NCI-H146 treated with DMSO at 0.1 percent for 48 hours (cell line): ENCODE measurements around the gene MSANTD4.
"Not testable (repeated sequence)": the region's sequence is repeated elsewhere in the genome, so short reads cannot be mapped to it uniquely, and the experiment has no call there.

ENCODE experiments used
- DNase-seq: peaks from one replicate; lab custom pipeline; 2025; ENCODE audit not compliant: unreplicated experiment; lab: John Stamatoyannopoulos, UW

MSANTD4 gene

DNA sequence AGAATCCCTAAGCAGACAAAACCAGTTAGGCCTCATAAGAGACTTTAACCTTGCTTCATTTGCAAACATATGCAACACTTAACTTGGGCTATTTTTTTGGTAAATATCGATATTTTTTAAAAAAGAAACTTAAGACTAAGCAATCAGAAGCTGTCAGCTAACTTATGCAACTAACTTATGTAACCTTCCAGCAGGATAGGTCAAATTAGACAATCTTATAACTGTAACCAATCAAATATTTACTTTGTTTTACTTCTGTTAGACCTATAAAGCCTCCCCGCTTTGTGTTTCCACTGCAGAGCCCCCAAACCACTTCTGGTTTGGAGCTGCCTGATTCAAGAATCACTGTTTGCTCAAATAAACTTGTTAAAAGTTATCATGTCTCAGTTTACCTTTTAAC lies 8.0 kb downstream of the MSANTD4 start:
- DNase-seq = no peak

DNA sequence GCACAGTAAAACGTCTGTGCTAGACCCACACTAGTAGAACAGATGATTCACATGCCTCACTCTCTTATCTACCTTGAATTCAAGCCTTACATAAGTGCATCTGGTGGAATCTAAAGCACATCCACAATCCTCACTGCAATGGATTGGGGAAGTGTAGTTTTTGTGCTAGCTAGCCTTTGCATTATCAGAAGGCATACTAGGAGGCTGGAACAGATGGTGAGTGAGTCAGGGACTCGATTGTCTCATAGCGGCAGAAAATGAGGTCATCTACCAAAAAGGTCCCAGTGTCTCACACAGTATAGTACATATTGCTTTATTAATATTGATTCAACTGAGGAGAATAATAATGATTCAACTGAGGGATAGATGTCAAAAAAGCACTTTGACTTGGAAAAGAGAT lies 9.3 kb downstream of the MSANTD4 start:
- no peak for DNase-seq

DNA sequence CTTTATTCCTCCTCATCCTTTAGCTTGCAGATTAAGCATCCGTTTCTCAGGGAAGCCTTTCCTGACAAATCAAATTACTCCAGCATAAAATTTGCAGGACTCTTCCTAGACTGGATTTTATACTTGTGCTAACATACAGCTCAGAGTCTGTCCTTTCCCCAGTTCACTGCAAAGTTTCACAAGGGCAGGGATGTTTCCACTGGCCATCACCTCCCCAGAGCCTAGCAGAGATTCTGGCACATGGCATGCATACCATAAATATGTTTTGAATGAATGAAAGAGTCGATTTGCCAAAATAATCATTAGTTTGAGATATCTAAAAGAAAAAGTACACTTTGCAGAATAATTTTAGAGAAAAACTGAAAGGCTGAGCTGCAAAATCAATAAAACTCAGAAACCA lies 10.6 kb downstream of the MSANTD4 start:
- DNase-seq = no peak

DNA sequence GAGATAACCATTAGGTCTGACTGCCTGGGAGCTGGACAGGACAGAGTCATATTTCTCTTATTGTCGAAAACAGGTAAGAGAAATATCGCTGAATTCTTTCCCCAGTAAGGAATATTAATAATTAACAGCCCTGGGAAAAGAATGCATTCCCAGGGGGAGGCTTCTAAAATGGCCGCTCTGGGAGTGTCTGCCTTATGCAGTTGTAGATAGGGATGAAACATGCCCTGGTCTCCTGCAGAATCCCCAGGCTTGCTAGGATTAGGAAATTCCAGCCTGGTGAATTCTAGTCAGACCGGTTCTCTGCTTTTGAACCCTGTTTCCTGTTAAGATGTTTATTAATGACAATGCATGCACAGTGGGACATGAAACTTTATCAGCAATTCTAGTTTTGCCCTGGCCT lies 18.9 kb downstream of the MSANTD4 start:
- DNase-seq = not testable (repeated sequence)

DNA sequence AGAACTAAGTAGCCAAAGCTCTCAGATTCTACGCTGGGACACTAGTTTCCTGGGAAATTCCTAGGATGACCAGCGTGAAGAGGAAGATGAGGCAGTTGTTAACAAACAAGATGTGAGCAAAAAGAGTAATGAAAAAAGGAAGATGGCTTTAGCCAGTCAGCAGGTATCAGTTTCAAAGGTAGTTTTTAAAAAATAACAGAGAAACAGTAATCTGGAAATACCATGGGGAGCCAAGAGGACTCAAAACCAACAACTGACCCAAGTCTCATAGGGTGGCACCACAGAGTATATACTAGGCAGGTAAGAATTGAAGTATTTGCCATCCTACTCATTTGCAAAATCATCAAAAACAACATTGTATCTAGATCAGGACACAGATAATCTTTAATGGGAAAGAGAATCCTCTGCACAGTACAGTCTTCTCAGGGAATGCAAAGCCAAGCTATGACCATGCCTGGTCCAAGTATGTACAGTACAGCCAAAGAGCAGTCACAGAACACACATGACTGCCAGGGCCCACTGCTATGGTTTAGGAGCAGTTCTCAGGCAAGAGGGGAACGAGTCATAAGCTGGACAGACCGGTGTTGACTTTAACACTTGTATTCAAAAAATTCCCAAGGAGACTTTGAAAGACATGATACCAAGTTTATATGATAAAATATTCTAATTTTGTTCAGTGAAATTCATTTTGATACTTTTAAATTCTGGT lies 20.6 kb downstream of the MSANTD4 start:
- DNase-seq = no peak

DNA sequence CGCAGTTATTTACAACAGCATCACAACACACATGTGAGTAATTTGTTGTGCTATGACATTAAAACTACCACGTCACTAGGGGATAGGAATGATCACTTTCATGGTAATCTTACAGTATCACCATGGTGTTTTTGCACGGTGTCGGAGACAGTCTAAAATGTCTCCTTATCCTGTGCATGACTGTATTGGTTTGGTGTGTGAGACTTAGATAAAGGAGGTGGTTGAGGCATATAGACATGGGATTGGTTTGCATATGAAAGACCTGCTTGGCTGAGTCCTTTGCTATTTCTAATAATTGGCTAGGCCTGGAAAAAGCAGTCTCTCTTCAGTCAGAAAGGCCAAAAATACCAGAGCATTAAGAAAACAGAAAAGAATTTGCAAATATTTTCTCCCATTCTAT lies 30.2 kb downstream of the MSANTD4 start:
- no peak for DNase-seq

DNA sequence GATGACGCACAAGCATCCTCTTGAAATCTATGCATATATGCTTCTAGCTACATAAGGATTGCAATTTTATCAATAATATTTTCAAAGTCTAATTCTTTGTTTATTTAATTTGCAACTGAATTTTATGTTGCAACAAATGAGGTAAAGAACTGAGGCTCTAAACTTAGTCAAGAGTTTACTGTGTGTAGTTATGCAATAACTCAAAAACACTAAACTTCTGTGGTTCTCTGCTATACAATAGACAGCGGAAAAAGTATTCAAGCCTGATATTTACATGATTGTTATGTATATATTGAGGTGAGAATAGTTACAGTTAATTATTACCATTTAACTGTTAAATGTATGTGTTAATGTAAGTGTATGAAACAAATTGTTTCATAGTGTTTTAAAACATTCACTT lies 32.9 kb downstream of the MSANTD4 start:
- no peak for DNase-seq

DNA sequence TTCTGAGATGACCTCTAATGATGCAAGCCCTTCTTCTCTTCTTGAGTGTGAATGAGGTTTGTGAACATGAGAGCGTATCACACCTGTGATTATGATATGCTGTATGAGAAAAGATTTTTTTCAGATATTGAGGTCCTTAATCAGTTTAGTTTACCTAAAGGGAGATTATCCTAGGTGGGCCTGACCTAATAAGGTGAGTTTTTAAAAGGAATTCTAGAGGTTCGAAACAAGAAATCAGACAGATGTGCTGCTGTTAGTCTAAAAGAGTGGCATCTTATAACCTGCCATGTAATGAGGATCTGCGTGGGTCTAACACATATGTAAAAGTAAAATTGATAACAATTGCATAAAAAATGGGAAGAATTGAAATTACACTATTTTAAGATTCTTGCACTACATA lies 33.8 kb downstream of the MSANTD4 start:
- no peak for DNase-seq

DNA sequence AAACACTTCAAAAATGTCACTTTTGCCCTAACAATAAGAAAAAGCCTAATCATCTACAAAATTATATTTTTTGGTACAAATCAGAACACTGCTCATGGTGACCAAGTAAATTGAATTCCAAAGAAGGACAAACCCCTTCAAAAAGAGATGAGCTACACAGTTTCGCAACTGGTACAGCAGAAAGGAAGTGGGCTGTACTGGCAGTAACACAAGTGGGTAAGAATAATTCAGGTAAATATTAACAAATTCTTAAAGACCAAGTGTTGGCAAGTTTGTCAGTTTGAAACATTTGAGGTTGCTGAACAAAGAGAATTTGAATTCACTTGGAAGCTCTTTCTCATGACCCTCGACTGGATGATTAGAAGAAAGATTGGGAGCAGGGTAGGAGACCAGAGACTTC lies 35.5 kb downstream of the MSANTD4 start:
- DNase-seq = no peak

DNA sequence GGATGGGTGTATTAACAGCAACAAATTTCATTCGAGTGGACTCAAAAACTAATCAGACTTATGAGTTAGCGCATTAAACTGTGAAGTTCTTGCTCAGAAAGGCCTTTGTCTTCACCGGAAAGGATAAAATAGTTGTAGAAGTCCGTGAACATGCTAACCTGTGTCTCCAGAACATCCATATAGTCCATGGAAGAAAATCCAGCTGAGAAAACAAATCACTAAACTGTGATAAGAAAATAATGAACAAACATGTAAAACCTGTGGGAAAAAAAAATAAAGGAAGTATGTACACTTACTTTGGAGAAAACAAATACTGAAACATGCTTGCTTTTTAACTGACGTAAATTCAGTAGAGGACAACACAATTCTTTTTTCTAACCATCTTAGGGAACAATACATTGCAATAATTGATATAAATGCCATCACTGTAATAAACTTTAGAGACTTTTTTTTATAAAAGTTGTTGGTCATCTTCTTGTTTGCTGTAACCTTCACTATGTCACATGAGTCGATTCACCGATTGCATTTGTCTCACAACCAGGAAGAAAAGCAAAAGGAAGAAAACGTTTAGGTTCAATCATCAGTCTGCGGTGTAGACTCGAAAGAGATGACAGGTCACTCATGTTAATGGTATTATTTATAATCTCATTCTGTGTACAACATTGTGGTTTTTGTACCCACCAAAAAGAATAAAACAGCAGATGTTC lies 41.9 kb downstream of the MSANTD4 start:
- DNase-seq = no peak

DNA sequence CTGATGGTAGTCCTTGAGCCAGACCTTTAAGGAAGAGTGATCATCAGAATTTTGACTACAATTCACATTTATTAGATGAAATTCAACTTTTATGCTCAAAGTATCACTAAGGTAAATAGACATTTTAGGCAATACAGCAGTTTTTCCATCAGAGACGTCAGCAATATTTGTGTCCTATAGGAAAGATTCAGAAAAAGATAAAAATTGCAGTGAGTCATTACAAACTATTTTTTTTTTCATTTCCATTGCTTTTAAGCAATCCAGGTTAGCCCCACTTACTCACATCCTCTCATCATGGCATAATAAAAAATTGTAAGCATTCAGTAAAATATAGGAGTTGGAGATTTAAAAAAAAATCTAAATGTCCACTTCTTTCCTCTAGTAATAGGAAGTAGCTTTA lies 46.9 kb downstream of the MSANTD4 start:
- no peak for DNase-seq

DNA sequence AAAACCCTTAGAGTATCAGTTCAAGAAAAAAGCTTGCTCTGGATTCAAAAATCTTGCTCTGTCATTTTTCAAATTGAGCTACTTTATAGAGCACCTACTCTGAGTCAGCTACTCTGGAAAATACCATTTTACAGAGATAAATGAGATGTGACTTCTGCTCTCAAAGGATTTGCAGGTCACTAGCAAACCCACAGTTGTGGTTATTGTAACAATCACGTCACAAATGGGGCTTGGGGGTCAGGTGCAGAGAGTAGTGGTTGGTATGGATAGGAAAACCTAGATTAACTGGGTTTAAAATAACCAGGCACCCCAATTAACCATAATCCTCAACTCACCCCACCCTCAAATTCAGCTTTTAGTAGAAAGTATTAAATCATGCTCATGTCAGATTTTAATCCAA lies 52.3 kb downstream of the MSANTD4 start:
- no peak for DNase-seq

DNA sequence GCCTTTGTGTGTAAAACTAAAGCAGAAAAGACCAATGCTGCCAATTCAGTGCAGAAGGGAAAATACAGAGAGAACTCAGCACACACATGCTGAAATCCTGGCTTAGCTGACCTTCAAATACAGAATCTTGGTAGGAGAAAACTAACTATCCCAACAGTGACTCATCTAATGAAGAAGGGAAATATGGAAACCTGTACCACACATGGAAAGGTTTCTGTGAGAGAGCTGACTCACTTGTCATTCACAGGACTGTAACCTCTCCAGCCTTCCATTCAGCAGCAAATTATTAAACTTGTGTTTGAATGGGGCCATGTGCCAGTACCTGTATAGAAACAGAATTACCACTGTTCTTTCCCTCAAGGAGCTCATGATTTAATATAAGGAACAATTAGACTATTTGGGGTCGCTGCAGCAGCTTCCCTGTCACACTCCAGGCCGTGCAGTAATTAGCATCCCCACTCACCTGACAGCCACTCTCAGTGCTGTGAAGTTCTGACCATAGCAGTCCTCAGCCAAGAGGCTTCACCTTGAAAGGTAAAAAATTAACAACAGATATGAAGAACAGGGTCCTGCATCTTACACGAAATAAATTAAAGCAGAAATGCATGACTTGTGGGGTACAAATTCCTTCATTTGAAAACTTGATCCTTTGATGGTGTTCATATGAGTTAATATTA lies 53.9 kb downstream of the MSANTD4 start:
- DNase-seq = no peak

DNA sequence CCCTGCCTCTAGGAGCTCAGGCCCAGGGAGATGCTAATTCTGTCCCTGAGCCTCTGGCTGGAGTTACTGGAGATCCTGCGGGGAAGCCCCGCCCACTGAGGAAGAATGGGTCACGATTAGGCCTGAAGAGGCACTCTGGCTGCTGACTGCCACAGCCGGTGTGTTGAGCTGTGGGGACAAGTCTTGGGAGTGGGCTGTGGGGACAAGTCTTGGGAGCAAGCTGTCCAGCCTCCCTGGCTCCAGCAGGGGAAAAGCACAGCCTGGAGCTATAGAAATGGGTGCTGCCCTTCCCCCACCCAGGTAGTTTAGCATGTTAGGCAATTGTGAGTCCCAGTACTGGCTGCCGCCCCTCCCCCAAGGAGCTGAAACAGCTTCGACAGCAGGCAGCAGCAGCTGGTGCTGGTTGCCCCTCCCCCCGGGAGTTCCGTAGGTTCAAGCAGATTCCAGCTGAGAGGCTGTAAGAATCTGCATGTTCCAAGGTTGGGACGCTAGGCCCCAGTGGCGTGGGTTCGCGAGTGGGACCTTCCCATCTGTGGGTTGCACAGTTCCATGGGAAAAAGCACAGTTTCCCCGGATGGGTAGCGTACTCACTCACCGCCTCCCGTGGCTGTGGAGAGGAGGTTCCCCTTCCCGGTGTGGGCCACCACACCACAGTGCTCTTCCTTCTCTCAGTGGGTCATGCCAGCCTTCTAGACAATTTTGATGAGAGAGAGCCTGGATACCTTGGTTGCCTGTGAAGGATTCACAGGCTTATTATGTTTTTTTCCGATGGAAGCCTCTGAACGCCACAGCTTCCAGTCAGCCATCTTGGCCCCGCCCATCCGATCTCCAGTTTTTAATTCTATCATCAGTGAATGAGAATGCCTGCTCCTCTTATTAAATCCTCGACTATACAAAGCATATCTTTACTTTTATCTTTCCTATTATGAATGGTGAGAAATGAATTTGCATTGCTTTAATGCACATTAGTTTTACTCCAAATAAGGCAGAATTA lies 61.5 kb downstream of the MSANTD4 start:
- no peak for DNase-seq
